K562 (cell line): ENCODE data around the gene RCC2. TPM values are rescaled to one million over a fixed set of nuclear protein-coding genes. Genes with fewer than 3 reads are reported as not detected.

Experiments used
- ATAC-seq: fragments of 200-7000 bp; cut with Tn5 transposase; 3 replicates; pipeline ENCODE4 v1.9.1; 2020; ENCODE audit warnings: moderate library complexity
- BruUV-seq: library from RNA; stranded (reverse); fragments of 400-500 nt; replicated peaks from 2 replicates; lab custom pipeline; 2021; lab: Mats Ljungman, UMichigan
- CTCF ChIA-PET: fragments of 300-600 bp; formaldehyde crosslinking; extraction: SDS; loops from one replicate; lab custom pipeline; 2021; ENCODE audit warnings: low intra/inter-chr PET ratio; lab: Yijun Ruan, JAX
- POLR2A ChIA-PET: fragments of 300-600, 350-650 bp; sonication (Branson Sonifier 250); formaldehyde crosslinking; extraction: SDS; loops from one replicate; lab custom pipeline; 2021; ENCODE audit warnings: antibody characterized with exemption, inconsistent platforms; lab: Yijun Ruan, JAX
- DNase-seq, 4 experiments: peaks; one replicate each; pipeline versions ENCODE4 v3.0.0 to v3.0.0-alpha.2; 2011 to 2018; ENCODE audit warnings: low spot score in 3 of 4, mixed read lengths in 3 of 4; ENCODE audit errors: extremely low read depth in 1 of 4
- FAIRE-seq: peaks from 2 replicates; lab custom pipeline; 2011; peaks lifted over from hg19 to GRCh38; lab: Jason Lieb, UNC
- H2AFZ ChIP-seq: 2 replicates; pipeline ENCODE4 v1.6.0; 2011; ENCODE audit warnings: low read depth, low read length, control low read depth, inconsistent platforms
- H3K27ac ChIP-seq: fragments of 200-600 bp; 3 replicates; pipeline ENCODE4 v1.8.0; 2011; ENCODE audit warnings: low read depth, mild to moderate bottlenecking, control low read depth, inconsistent platforms, low read length, moderate library complexity, mixed read lengths; ENCODE audit errors: extremely low read depth
- H3K27me3 ChIP-seq, 2 experiments: fragments of 300-600 bp in 1 of 2; 2 replicates in 1 of 2; 3 replicates in 1 of 2; pipeline versions ENCODE4 v1.6.0 to v1.8.0; 2011; ENCODE audit warnings: inconsistent platforms in 2 of 2, low read length in 2 of 2, mild to moderate bottlenecking in 1 of 2, mixed read lengths in 1 of 2, moderate library complexity in 1 of 2; ENCODE audit not compliant: control insufficient read depth in 2 of 2, insufficient read depth in 2 of 2
- H3K36me3 ChIP-seq: fragments of 300-600 bp; 3 replicates; pipeline ENCODE4 v1.8.0; 2011; ENCODE audit warnings: mild to moderate bottlenecking, low read length, inconsistent platforms; ENCODE audit not compliant: control insufficient read depth, insufficient read depth
- H3K4me1 ChIP-seq, 2 experiments: fragments of 200-600 bp in 1 of 2; replicated peaks in 1 of 2; 2 replicates in 1 of 2; 3 replicates in 1 of 2; pipeline versions ENCODE4 v1.5.1 to v1.8.0; 2011; ENCODE audit warnings: inconsistent platforms in 2 of 2, low read length in 2 of 2, mild to moderate bottlenecking in 1 of 2, mixed read lengths in 1 of 2, moderate library complexity in 1 of 2; ENCODE audit not compliant: control insufficient read depth in 2 of 2, insufficient read depth in 2 of 2
- H3K4me2 ChIP-seq: 2 replicates; pipeline ENCODE4 v1.6.1; 2011; ENCODE audit warnings: low read length, control low read depth, inconsistent platforms, mixed read lengths; ENCODE audit not compliant: insufficient read depth
- H3K4me3 ChIP-seq: fragments of 200-600 bp; sonication (generic), shearing (Covaris generic); 2 replicates; pipeline ENCODE4 v1.5.1; 2016; ENCODE audit warnings: control low read depth, inconsistent platforms
- H3K79me2 ChIP-seq: fragments of 200-600 bp; 3 replicates; pipeline ENCODE4 v1.8.0; 2011; ENCODE audit warnings: low read length, inconsistent platforms; ENCODE audit not compliant: control insufficient read depth, insufficient read depth
- H3K9ac ChIP-seq, 2 experiments: 2 replicates each; pipeline versions ENCODE4 v1.6.0 to v1.6.1; 2011; ENCODE audit warnings: low read depth in 2 of 2, low read length in 2 of 2, control low read depth in 1 of 2, inconsistent platforms in 1 of 2, mild to moderate bottlenecking in 1 of 2, mixed read lengths in 1 of 2; ENCODE audit not compliant: insufficient read depth in 1 of 2
- H3K9me1 ChIP-seq: one replicate; pipeline ENCODE4 v1.6.0; 2011; ENCODE audit warnings: inconsistent platforms, mild to moderate bottlenecking, low read length, moderate library complexity; ENCODE audit not compliant: control insufficient read depth, insufficient read depth
- H3K9me3 ChIP-seq: replicated peaks from 2 replicates; pipeline ENCODE4 v1.5.1; 2011; ENCODE audit warnings: low read depth, low read length, inconsistent platforms; ENCODE audit not compliant: control insufficient read depth, insufficient read depth
- H4K20me1 ChIP-seq: replicated peaks from 2 replicates; pipeline ENCODE4 v1.6.1; 2011; ENCODE audit warnings: low read length, inconsistent platforms, mixed read lengths; ENCODE audit not compliant: control insufficient read depth, insufficient read depth
- CBX1 ChIP-seq: sonication (generic); IDR thresholded peaks from 2 replicates; pipeline ENCODE4 v1.6.1; 2016; ENCODE audit warnings: antibody characterized with exemption, low read depth, mild to moderate bottlenecking
- CEBPZ ChIP-seq: fragments of 150-350 bp; IDR thresholded peaks from 2 replicates; pipeline ENCODE4 v1.6.1; 2014; ENCODE audit warnings: low read depth, mild to moderate bottlenecking, low read length, borderline replicate concordance
- CHD1 ChIP-seq: fragments of 200-600 bp; sonication (generic); IDR thresholded peaks from one replicate; pipeline ENCODE4 v1.6.1; 2012; ENCODE audit warnings: mild to moderate bottlenecking, moderate library complexity, low read length, inconsistent platforms
- CREB3L1 ChIP-seq: fragments of 450-650 bp; IDR thresholded peaks from 2 replicates; pipeline ENCODE4 v1.6.1; 2014; ENCODE audit warnings: low read depth, mild to moderate bottlenecking, moderate library complexity, borderline replicate concordance
- ERF ChIP-seq: fragments of 450-650 bp; formaldehyde crosslinking; IDR thresholded peaks from 2 replicates; pipeline ENCODE4 v1.4.0; 2020; ENCODE audit warnings: mild to moderate bottlenecking, mixed read lengths
- ETS1 ChIP-seq: conservative IDR thresholded peaks from 2 replicates; pipeline ENCODE4 v1.6.1; 2011; ENCODE audit warnings: low read depth, mild to moderate bottlenecking, low read length; ENCODE audit not compliant: control insufficient read depth
- HDAC6 ChIP-seq: IDR thresholded peaks from 2 replicates; pipeline ENCODE4 v1.6.1; 2012; ENCODE audit warnings: low read depth, mild to moderate bottlenecking, control low read depth, inconsistent platforms, low read length, moderate library complexity
- KLF6 ChIP-seq: fragments of 250-450 bp; sonication (Bioruptor Pico); IDR thresholded peaks from 2 replicates; pipeline ENCODE4 v1.4.0; 2020; ENCODE audit warnings: mild to moderate bottlenecking, moderate library complexity, borderline replicate concordance
- MTA1 ChIP-seq: fragments of 450-650 bp; IDR thresholded peaks from 2 replicates; pipeline ENCODE4 v1.6.1; 2017; ENCODE audit warnings: borderline replicate concordance
- NCOA1 ChIP-seq: fragments of 450-650 bp; IDR thresholded peaks from 2 replicates; pipeline ENCODE4 v1.6.1; 2016; ENCODE audit warnings: low read depth
- NFE2L1 ChIP-seq: fragments of 450-650 bp; IDR thresholded peaks from 2 replicates; pipeline ENCODE4 v1.6.1; 2016; ENCODE audit warnings: missing genetic modification characterization, low read depth, mild to moderate bottlenecking, missing compliant biosample characterization, moderate library complexity, borderline replicate concordance
- RB1 ChIP-seq: fragments of 450-650 bp; IDR thresholded peaks from 2 replicates; pipeline ENCODE4 v1.6.1; 2017; ENCODE audit warnings: low read depth, mild to moderate bottlenecking
- RFX7 ChIP-seq: fragments of 250-450 bp; sonication (Bioruptor Pico); IDR thresholded peaks from 2 replicates; pipeline ENCODE4 v1.5.1; 2021; ENCODE audit warnings: mild to moderate bottlenecking
- TAF1 ChIP-seq: IDR thresholded peaks from 2 replicates; pipeline ENCODE4 v1.6.1; 2011; ENCODE audit warnings: mild to moderate bottlenecking, low read length, moderate library complexity; ENCODE audit not compliant: insufficient read depth, control insufficient read depth, severe bottlenecking; ENCODE audit errors: extremely low read depth
- ZNF766 ChIP-seq: fragments of 200-800 bp; sonication (Bioruptor generic); conservative IDR thresholded peaks from 2 replicates; pipeline ENCODE4 v1.6.1; 2016; ENCODE audit warnings: missing genetic modification characterization, missing compliant biosample characterization
- WGBS: fragments of 100-300 bp; shearing (Covaris generic); methylation state at CpG from one replicate; pipeline ENCODE4 v1.1.6; 2016; ENCODE audit warnings: low coverage, mixed read lengths; ENCODE audit not compliant: insufficient coverage; ENCODE audit errors: missing lambda C conversion rate; 5-methylcytosine and 5-hydroxymethylcytosine counted together
- in situ Hi-C: fragments of 300-500 bp; cut with MboI; formaldehyde crosslinking; loops from 4 replicates; pipeline ENCODE4 v1.15.0; 2018; ENCODE audit warnings: inconsistent platforms, mixed read lengths
- intact Hi-C: fragments of 100-400 bp; cut with micrococcal nuclease; formaldehyde crosslinking; loops from 2 replicates; pipeline ENCODE4 v1.14.2; 2022
- polyA plus RNA-seq, 8 experiments: library from polyadenylated mRNA; depleted of rRNA in 4 of 8; stranded (reverse) in 5 of 8; unstranded in 3 of 8; fragments of >200 nt; fragmentation: Nextera tagmentation in 2 of 8; fragmentation: Illumina TruSeq in 1 of 8; extraction: Ambion mirVana in 2 of 8; extraction: Trizol in 1 of 8; gene quantifications; 2 replicates each; pipeline versions ENCODE4 v1.2.1 to v1.2.3, GENCODE V29; 2011 to 2014; ENCODE audit warnings: inconsistent platforms in 1 of 8, missing spikeins in 1 of 8
- total RNA-seq, 7 experiments: library from RNA; depleted of rRNA in 6 of 7; stranded (reverse); fragments of >200 nt in 6 of 7; fragmentation: Illumina TruSeq in 2 of 7; extraction: Trizol in 2 of 7; gene quantifications; 2 replicates each; pipeline versions ENCODE4 v1.2.1 to v1.2.3, GENCODE V29; 2011 to 2021; ENCODE audit warnings: low replicate concordance in 1 of 7

The RCC2 gene
- total and polyA plus RNA-seq, 9 of the 15 experiments (the other 6 are each of a cell fraction or from before 2014, with no cell fraction given), result 31.8 to 292 (median 116) TPM

- POLR2A ChIA-PET, result interaction anchor here (0.6 to 2.2 kb wide), 9 partner anchors 8 to 835 kb away, joined by 3 to 13 read pairs (median 5); no protein-coding TSS in a partner anchor
- peaks cover 46% of the 10 kb centered on the region for H3K36me3 ChIP-seq
- no peak for FAIRE-seq
- TF ChIP-seq RFX7 (no peak), ZNF766 (CRISPR knock-in tag) (peak; percentile 15; the same call in 1 of the 2 replicates), CHD1 (peak; percentile 79), ETS1 (0 out of 2 replicates have a peak, but pooled peaks have one; percentile 17), MTA1 (no peak), CEBPZ (no peak), HDAC6 (no peak), NCOA1 (no peak), ERF (CRISPR knock-in tag) (0 out of 2 replicates have a peak, but pooled peaks have one; percentile 64), KLF6 (CRISPR knock-in tag) (no peak), CREB3L1 (no peak), CBX1 (0 out of 2 replicates have a peak, but pooled peaks have one; percentile 13), NFE2L1 (tag) (no peak), TAF1 (peak; percentile 67), RB1 (peak; percentile 34; the same call in 1 of the 2 replicates)
These were observed 1.7 kb downstream of the RCC2 start for GRCh38 chr1:17437580-17438317.

More at GRCh38 chr1:17437580-17438317, 1.7 kb downstream of the RCC2 start:
- Histone ChIP-seq H3K27me3 (no peaks in the 10 kb centered on the region; a peak in 1 of 5 replicates), H3K9me3 (no peaks in the 10 kb centered on the region), H3K4me2 (peak overlapping the region; percentile 84), H4K20me1 (peaks cover 26% of the 10 kb centered on the region), H3K4me1 (peaks cover 24 to 43% of the 10 kb centered on the region in 2 experiments; a peak in 4 of 5 replicates), H3K4me3 (peak overlapping the region; percentile 97), H3K9ac (peak overlapping the region; percentile 95 to 97), H3K27ac (peak overlapping the region; percentile 92), H3K79me2 (peaks cover 74% of the 10 kb centered on the region), H3K9me1 (no peaks in the 10 kb centered on the region), H2AFZ (peak overlapping the region; percentile 47; the same call in 1 of the 2 replicates)
- DNase-seq, result peak; percentile 74 to 94 (median 92)
- peak; percentile 12 for ATAC-seq
- CTCF ChIA-PET, result no interaction called here
- BruUV-seq, result no TSS peak
- WGBS, result under 1% methylated on average over 28 of the region's 115 CpGs
- in situ Hi-C loops, result no loop called here
- intact Hi-C loops, result loop anchor here (5.0 kb wide), 1 partner anchor 50 kb away; no protein-coding TSS in a partner anchor
